Keratinocyte (primary cell): Measurements from ENCODE around the gene CLDND2. TPM values are rescaled to one million over a fixed set of nuclear protein-coding genes. Genes with fewer than 3 reads are reported as not detected.

Experiments used
- DNase-seq: peaks from one replicate; pipeline ENCODE4 v3.0.0-alpha.2; 2011; ENCODE audit warnings: low read depth, missing footprints, low spot score
- FAIRE-seq: peaks from 2 replicates; lab custom pipeline; 2011; peaks lifted over from hg19 to GRCh38; lab: Jason Lieb, UNC
- H2AFZ ChIP-seq: 2 replicates; pipeline ENCODE4 v1.6.0; 2012; ENCODE audit warnings: low read length, control low read depth, inconsistent platforms; ENCODE audit not compliant: control insufficient read depth
- H3K27ac ChIP-seq: 2 replicates; pipeline ENCODE4 v1.5.1; 2011; ENCODE audit warnings: low read length; ENCODE audit not compliant: control insufficient read depth, insufficient read depth
- H3K27me3 ChIP-seq: 3 replicates; pipeline ENCODE4 v1.6.0; 2011; ENCODE audit warnings: low read length; ENCODE audit not compliant: control insufficient read depth, insufficient read depth; ENCODE audit errors: extremely low read depth
- H3K36me3 ChIP-seq, 2 experiments: 2 replicates in 1 of 2; 3 replicates in 1 of 2; pipeline ENCODE4 v1.5.1; 2011; ENCODE audit warnings: low read length in 2 of 2, mild to moderate bottlenecking in 1 of 2; ENCODE audit not compliant: control insufficient read depth in 2 of 2, insufficient read depth in 2 of 2; ENCODE audit errors: extremely low read depth in 1 of 2
- H3K4me1 ChIP-seq: 3 replicates; pipeline ENCODE4 v1.5.1; 2011; ENCODE audit warnings: low read length; ENCODE audit not compliant: control insufficient read depth, insufficient read depth; ENCODE audit errors: extremely low read depth
- H3K4me2 ChIP-seq: 3 replicates; pipeline ENCODE4 v1.6.0; 2011; ENCODE audit warnings: low read depth, low read length; ENCODE audit not compliant: control insufficient read depth, insufficient read depth; ENCODE audit errors: extremely low read depth
- H3K4me3 ChIP-seq, 3 experiments: fragments of 200-600 bp in 1 of 3; sonication (generic) in 1 of 3; 2 replicates in 2 of 3; 3 replicates in 1 of 3; pipeline ENCODE4 v1.5.1; 2011 to 2016; ENCODE audit warnings: low read length in 3 of 3, mild to moderate bottlenecking in 3 of 3, control low read depth in 2 of 3, inconsistent platforms in 1 of 3, low read depth in 1 of 3, mixed read lengths in 1 of 3, mixed run types in 1 of 3, moderate library complexity in 1 of 3; ENCODE audit not compliant: control insufficient read depth in 2 of 3, insufficient read depth in 2 of 3; ENCODE audit errors: extremely low read depth in 1 of 3
- H3K79me2 ChIP-seq: 2 replicates; pipeline ENCODE4 v1.6.0; 2012; ENCODE audit warnings: low read length; ENCODE audit not compliant: control insufficient read depth, insufficient read depth
- H3K9ac ChIP-seq: 3 replicates; pipeline ENCODE4 v1.6.0; 2011; ENCODE audit warnings: low read length; ENCODE audit not compliant: control insufficient read depth, insufficient read depth; ENCODE audit errors: extremely low read depth
- H3K9me1 ChIP-seq: 3 replicates; pipeline ENCODE4 v1.6.0; 2011; ENCODE audit warnings: low read length; ENCODE audit not compliant: control insufficient read depth, insufficient read depth; ENCODE audit errors: extremely low read depth
- H3K9me3 ChIP-seq: 2 replicates; pipeline ENCODE4 v1.5.1; 2012; ENCODE audit warnings: low read depth, low read length; ENCODE audit not compliant: control insufficient read depth
- H4K20me1 ChIP-seq: 3 replicates; pipeline ENCODE4 v1.6.0; 2011; ENCODE audit warnings: low read length; ENCODE audit not compliant: control insufficient read depth, insufficient read depth; ENCODE audit errors: extremely low read depth
- CTCF ChIP-seq, 3 experiments: IDR thresholded peaks in 1 of 3; conservative IDR thresholded peaks in 1 of 3; optimal IDR thresholded peaks in 1 of 3; 2 replicates in 2 of 3; 3 replicates in 1 of 3; pipeline versions ENCODE3 to v1.5.1; 2011; ENCODE audit warnings: low read length in 3 of 3, mild to moderate bottlenecking in 3 of 3, moderate library complexity in 2 of 3, control low read depth in 1 of 3, inconsistent platforms in 1 of 3; ENCODE audit not compliant: insufficient read depth in 2 of 3; ENCODE audit errors: extremely low read depth in 1 of 3
- EZH2 ChIP-seq: IDR thresholded peaks from one replicate; pipeline ENCODE4 v1.6.1; 2012; ENCODE audit warnings: inconsistent platforms, mild to moderate bottlenecking, low read length, moderate library complexity
- dilution Hi-C: fragments of 300-500 bp; cut with MboI; formaldehyde crosslinking; loops from one replicate; pipeline ENCODE4 v1.7.0; 2020; ENCODE audit warnings: low sequenced_read_pairs; ENCODE audit not compliant: extremely low pct_ligation_motif_present
- polyA plus RNA-seq, 5 experiments: library from polyadenylated mRNA; depleted of rRNA in 3 of 5; stranded (reverse) in 3 of 5; stranded (forward) in 1 of 5; unstranded in 1 of 5; fragments of >200 nt; gene quantifications; 1 replicate in 1 of 5; 2 replicates in 3 of 5; 3 replicates in 1 of 5; pipeline versions ENCODE4 v1.2.1 to v1.2.3, GENCODE V29; 2011 to 2012; ENCODE audit warnings: missing spikeins in 2 of 5, low read depth in 1 of 5, low replicate concordance in 1 of 5

The CLDND2 gene
- polyA plus RNA-seq, 1 donor (not counting 4 experiments of a cell fraction or from before 2014, with no cell fraction given), result 0.37 TPM

- dilution Hi-C loops, result no loop called here
These were observed 8.6 kb upstream of the CLDND2 start for GRCh38 chr19:51377422-51377821.

GRCh38 chr19:51375504-51376221 is 6.9 kb upstream of the CLDND2 start:
- Histone ChIP-seq H3K36me3 (no peaks in the 10 kb centered on the region), H3K79me2 (no peaks in the 10 kb centered on the region), H3K27me3 (no peaks in the 10 kb centered on the region), H3K9ac (no peak overlapping the region), H3K9me1 (no peaks in the 10 kb centered on the region), H3K27ac (no peak overlapping the region), H3K9me3 (no peaks in the 10 kb centered on the region), H3K4me1 (no peaks in the 10 kb centered on the region), H4K20me1 (no peaks in the 10 kb centered on the region), H3K4me2 (no peak overlapping the region), H3K4me3 (no peak overlapping the region), H2AFZ (no peak overlapping the region)
- TF ChIP-seq CTCF (optimal IDR thresholded peaks at IDR 0.05 in 1 of 3, IDR thresholded peaks at IDR 0.05 in 1 of 3, conservative IDR thresholded peaks at IDR 0.05 in 1 of 3; ENCODE audit: extremely low read depth in 1 of 3, insufficient read depth in 2 of 3, low read length in 3 of 3) (no peak), EZH2 (no peak)
- DNase-seq (no peak), FAIRE-seq (no peak)
- dilution Hi-C loops, result no loop called here

More at GRCh38 chr19:51377422-51377821, 8.6 kb upstream of the CLDND2 start:
- H3K9me3 ChIP-seq, result peaks cover 2% of the 10 kb centered on the region
- no peak overlapping the region for H2AFZ ChIP-seq
- no peaks in the 10 kb centered on the region for H3K4me1 ChIP-seq
- TF ChIP-seq EZH2 (no peak), CTCF (optimal IDR thresholded peaks at IDR 0.05 in 1 of 3, IDR thresholded peaks at IDR 0.05 in 1 of 3, conservative IDR thresholded peaks at IDR 0.05 in 1 of 3; ENCODE audit: extremely low read depth in 1 of 3, insufficient read depth in 2 of 3, low read length in 3 of 3) (no peak)
- no peaks in the 10 kb centered on the region for H3K27me3 ChIP-seq
- no peak overlapping the region for H3K4me3 ChIP-seq
- DNase-seq, result no peak
- no peaks in the 10 kb centered on the region for H3K9me1 ChIP-seq
- H3K36me3 ChIP-seq, result no peaks in the 10 kb centered on the region
- H3K79me2 ChIP-seq, result no peaks in the 10 kb centered on the region
- no peaks in the 10 kb centered on the region for H4K20me1 ChIP-seq
- no peak overlapping the region for H3K4me2 ChIP-seq
- no peak overlapping the region for H3K27ac ChIP-seq
- H3K9ac ChIP-seq, result no peak overlapping the region
- FAIRE-seq, result no peak
